NB4 (cell line): ENCODE data around the gene GRK2.

ENCODE experiments used
- DNase-seq: peaks from one replicate; pipeline ENCODE4 v3.0.0; 2010; ENCODE audit warnings: low read depth
- H3K4me3 ChIP-seq: one replicate; pipeline ENCODE4 v1.5.1; 2011; ENCODE audit warnings: mild to moderate bottlenecking, low read depth, low read length, moderate library complexity
- MYC ChIP-seq: IDR thresholded peaks from 2 replicates; pipeline ENCODE4 v1.6.1; 2011; ENCODE audit warnings: low read depth, low read length
- POLR2A ChIP-seq: IDR thresholded peaks from 2 replicates; pipeline ENCODE4 v1.6.1; 2011; ENCODE audit warnings: mild to moderate bottlenecking; ENCODE audit not compliant: insufficient read length; ENCODE audit errors: extremely low read depth
- TF ChIP-seq, protein P1 (sequence below): IDR thresholded peaks from one replicate; pipeline ENCODE4 v1.5.1; 2012; ENCODE audit warnings: low read depth, low read length
- TF ChIP-seq, protein P2 (sequence below): IDR thresholded peaks from 2 replicates; pipeline ENCODE4 v1.6.1; 2011; ENCODE audit warnings: low read depth, low read length

GRK2 gene

DNA sequence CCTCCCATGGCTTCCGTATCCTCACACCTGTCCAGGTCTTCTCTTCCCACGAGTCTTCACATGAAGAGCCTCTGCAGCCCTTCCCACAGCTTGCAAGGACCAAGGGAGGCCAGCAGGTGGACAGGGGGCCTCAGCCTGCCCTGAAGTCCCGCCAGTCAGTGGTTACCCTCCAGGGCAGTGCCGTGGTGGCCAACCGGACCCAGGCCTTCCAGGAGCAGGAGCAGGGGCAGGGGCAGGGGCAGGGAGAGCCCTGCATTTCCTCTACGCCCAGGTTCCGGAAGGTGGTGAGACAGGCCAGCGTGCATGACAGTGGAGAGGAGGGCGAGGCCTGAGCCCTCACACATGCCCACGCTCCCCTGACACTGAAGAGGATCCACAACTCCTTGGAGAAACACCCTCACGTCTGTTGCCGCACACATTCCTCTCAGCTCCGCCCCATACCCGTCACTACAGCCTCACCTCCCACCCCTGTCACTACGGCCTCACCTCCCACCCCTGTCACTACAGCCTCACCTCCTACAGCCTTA lies 45.3 kb downstream of the GRK2 start:
- H3K4me3 ChIP-seq = no peak overlapping the region
- no peak for DNase-seq
- TF ChIP-seq MYC (no peak), POLR2A (no peak)
- TF ChIP-seq, protein P1, sequence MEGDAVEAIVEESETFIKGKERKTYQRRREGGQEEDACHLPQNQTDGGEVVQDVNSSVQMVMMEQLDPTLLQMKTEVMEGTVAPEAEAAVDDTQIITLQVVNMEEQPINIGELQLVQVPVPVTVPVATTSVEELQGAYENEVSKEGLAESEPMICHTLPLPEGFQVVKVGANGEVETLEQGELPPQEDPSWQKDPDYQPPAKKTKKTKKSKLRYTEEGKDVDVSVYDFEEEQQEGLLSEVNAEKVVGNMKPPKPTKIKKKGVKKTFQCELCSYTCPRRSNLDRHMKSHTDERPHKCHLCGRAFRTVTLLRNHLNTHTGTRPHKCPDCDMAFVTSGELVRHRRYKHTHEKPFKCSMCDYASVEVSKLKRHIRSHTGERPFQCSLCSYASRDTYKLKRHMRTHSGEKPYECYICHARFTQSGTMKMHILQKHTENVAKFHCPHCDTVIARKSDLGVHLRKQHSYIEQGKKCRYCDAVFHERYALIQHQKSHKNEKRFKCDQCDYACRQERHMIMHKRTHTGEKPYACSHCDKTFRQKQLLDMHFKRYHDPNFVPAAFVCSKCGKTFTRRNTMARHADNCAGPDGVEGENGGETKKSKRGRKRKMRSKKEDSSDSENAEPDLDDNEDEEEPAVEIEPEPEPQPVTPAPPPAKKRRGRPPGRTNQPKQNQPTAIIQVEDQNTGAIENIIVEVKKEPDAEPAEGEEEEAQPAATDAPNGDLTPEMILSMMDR = no peak
- TF ChIP-seq, protein P2, sequence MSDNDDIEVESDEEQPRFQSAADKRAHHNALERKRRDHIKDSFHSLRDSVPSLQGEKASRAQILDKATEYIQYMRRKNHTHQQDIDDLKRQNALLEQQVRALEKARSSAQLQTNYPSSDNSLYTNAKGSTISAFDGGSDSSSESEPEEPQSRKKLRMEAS = no peak

DNA sequence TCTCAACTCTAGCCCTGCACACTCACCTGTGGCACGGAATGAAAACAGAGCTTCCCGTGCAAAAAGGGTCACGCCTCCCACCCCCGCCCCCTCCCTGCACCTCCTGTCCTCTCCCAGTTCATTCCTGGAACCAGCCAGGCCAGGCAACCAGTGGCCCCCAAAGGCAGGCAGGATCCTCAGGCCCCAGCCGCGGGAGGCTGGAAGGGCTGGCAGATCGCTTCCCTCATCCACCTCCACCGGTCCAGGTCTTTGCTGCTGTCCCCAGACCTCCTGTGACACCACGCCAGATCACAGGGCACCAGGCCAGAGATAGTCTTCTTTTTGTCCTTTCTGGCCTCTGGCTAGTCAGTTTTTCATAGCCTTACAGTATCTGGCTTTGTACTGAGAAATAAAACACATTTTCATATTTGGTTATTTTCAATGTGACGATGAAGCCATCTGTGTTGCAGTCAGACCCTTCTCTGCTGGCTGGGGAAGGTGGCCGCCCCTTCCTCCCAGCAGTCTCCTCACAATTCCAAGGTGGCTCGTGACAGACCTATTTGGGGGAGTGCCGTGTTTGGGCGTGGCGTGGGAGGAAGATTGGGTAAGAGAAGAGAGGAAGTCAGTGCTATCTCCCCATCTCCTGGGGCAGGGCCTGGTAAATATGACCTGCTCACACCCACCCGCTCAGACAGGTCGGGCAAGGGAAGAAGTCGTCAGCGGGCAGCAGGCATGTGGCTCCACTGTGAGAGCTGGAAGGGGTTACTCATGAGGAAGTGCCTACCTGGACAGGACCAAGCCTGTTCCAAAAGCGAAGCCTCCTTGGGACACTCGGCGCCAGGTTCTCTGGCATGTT lies 46.1 kb downstream of the GRK2 start:
- peak; percentile 82 for DNase-seq
- TF ChIP-seq, protein P1 = no peak
- TF ChIP-seq, protein P2 = peak; percentile 64; the same call in 1 of the 2 replicates
- no peak for TF ChIP-seq POLR2A
- peak; percentile 59; the same call in 1 of the 2 replicates for TF ChIP-seq MYC
- no peak overlapping the region for H3K4me3 ChIP-seq

DNA sequence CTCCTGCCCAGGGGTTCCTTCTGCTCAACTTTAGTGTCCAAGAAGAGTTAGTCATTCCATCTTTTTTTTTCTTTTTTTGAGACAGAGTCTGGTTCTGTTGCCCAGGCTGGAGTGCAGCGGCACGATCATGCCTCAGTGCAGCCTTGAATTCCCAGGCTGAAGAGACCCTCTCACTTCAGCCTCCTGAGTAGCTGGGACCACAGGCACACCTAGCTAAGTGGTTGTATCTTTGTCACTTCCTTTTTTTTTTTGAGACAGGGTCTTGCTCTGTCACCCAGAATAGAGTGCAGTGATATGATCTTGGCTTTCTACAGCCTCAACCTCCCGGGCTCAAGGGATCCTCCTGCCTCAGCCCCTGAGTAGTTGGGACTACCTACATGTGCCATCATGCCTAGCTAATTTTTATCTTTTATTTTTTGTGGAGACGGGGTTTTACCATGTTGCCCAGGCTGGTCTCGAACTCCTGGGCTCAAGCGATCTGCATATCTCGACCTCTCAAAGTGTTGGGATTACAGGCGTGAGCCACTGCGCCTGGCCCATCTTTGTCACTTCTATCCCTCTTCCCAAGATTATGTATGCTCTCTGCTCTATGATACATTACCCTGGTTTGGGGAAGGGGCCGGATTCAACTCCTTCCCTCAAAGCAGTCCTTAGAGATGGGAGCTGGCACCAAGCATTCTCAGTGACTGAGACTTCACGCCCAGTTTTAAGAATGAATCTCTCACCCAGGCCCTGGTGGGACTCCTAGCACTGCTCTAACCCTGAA lies 47.0 kb downstream of the GRK2 start:
- TF ChIP-seq, protein P1 = no peak
- TF ChIP-seq POLR2A (no peak), MYC (no peak)
- TF ChIP-seq, protein P2 = no peak
- no peak overlapping the region for H3K4me3 ChIP-seq
- no peak for DNase-seq

DNA sequence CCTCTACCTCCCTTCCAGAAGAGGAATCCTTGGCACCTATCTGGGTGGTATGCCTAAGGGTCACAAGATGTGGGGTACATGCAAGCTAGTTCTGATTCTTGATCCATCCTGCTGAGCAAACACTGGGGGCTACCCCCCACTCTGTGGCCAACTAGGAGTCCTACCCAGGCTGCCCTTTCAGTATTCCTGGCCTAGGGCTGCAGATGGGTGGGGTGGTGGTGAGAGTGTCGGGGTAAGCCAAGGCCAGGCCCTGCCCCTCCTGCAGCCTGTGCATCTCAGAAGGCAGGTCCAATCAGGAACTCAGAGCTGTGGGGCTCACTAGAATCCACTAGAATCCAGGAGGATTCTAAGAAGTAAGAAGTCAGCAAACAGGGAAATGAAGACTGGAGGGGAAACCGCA lies 47.9 kb downstream of the GRK2 start:
- DNase-seq = no peak
- no peak overlapping the region for H3K4me3 ChIP-seq
- TF ChIP-seq, protein P2 = no peak
- TF ChIP-seq, protein P1 = no peak
- TF ChIP-seq POLR2A = no peak

DNA sequence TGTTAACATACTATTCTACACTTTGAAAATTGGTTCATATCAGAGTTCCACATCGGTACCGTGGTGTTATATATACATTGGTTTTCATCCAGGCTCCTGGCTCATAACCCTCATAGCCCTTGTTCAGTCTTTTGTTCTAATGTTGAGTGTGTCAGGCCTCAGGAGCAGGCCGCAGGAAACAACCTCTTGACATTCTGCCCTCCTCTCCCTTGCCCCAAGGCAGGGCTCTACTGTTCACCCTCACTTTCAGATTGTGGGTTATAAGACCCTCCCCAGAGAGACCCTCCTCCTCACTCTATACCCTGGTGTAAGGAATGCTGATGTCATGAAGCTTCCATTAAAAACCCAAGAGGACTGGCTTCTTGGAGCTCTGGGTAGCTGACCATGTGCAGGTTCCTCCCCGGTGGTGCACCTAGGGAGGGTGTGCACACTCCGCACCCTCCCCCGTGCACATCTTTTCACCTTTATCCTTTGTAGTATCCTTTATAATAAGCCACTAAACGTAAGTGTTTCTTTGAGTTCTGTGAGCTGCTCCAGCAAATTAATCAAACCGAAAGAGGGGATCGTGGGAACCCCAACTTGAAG lies 49.1 kb downstream of the GRK2 start:
- TF ChIP-seq POLR2A = no peak
- DNase-seq = no peak
- H3K4me3 ChIP-seq = no peak overlapping the region

DNA sequence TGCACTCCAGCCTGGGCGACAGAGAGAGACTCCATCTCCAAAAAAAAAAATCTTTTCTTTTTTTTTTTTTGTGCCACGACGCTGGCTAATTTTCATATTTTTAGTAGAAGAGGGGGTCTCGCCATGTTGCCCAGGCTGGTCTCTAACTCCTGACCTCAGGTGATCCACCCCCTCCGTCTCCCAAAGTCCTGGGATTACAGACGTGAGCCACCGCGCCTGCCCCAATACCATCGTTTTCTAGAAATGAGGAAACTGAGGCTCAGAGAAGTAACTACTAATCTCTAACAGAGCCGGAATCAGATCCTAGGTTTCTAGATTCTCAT lies 50.6 kb downstream of the GRK2 start:
- no peak for DNase-seq
- TF ChIP-seq, protein P2 = no peak
- TF ChIP-seq MYC = no peak
- H3K4me3 ChIP-seq = peak overlapping the region; percentile 77
